NK-92 (cell line): Measurements from ENCODE around the gene SELE.
"Not testable (repeated sequence)": the region's sequence is repeated elsewhere in the genome, so short reads cannot be mapped to it uniquely, and the experiment has no call there.

ENCODE experiments used
- DNase-seq: peaks from one replicate; lab custom pipeline; 2025; ENCODE audit not compliant: unreplicated experiment; lab: John Stamatoyannopoulos, UW

The SELE gene

GRCh38 chr1:169723763-169724162 is 10.1 kb downstream of the SELE start:
- DNase-seq = no peak

- DNase-seq = no peak
Measured at GRCh38 chr1:169722779-169723178, 11.1 kb downstream of the SELE start.

- not testable (repeated sequence) for DNase-seq
Measured at GRCh38 chr1:169715100-169715499, 18.8 kb downstream of the SELE start.

- DNase-seq = not testable (repeated sequence)
Measured at GRCh38 chr1:169713090-169713489, 20.8 kb downstream of the SELE start.

GRCh38 chr1:169712309-169712631 is 21.6 kb downstream of the SELE start:
- DNase-seq = no peak

- DNase-seq = no peak
Measured at GRCh38 chr1:169711469-169712308, 22.2 kb downstream of the SELE start, which contains the start of gene SELL. Gene SELL (minus strand): TSS chr1:169711620. CDS start chr1:169711498, 122 bp downstream.

- DNase-seq = no peak
Measured at GRCh38 chr1:169708647-169709046, 25.2 kb downstream of the SELE start.

- DNase-seq = no peak
Measured at GRCh38 chr1:169707912-169708604, 25.8 kb downstream of the SELE start.

GRCh38 chr1:169704797-169705196 is 29.1 kb downstream of the SELE start:
- DNase-seq = no peak

- no peak for DNase-seq
Measured at GRCh38 chr1:169701261-169702005, 32.4 kb downstream of the SELE start.

- DNase-seq = no peak
Measured at GRCh38 chr1:169699707-169700106, 34.2 kb downstream of the SELE start.

- no peak for DNase-seq
Measured at GRCh38 chr1:169698976-169699375, 34.9 kb downstream of the SELE start.

- DNase-seq = no peak
Measured at GRCh38 chr1:169697755-169698154, 36.1 kb downstream of the SELE start.

GRCh38 chr1:169696273-169697100 is 37.4 kb downstream of the SELE start:
- DNase-seq = no peak

GRCh38 chr1:169694304-169695075 is 39.4 kb downstream of the SELE start:
- DNase-seq = no peak

GRCh38 chr1:169692756-169693460 is 41.0 kb downstream of the SELE start:
- DNase-seq = no peak

GRCh38 chr1:169690489-169690888 is 43.4 kb downstream of the SELE start:
- no peak for DNase-seq

- no peak for DNase-seq
Measured at GRCh38 chr1:169689395-169689794, 44.5 kb downstream of the SELE start.

GRCh38 chr1:169688377-169688776 is 45.5 kb downstream of the SELE start:
- not testable (repeated sequence) for DNase-seq
